Activated T-cell treated with anti-CD3 and anti-CD28 coated beads, Interleukin-2, amount 50 U/mL, for 24 hours (primary cell): ENCODE results near the gene IL32.
"Not testable (repeated sequence)": the region's sequence is repeated elsewhere in the genome, so short reads cannot be mapped to it uniquely, and the experiment has no call there.

Source experiments
- DNase-seq: peaks from one replicate; pipeline ENCODE4 v3.0.0-alpha.2; 2020
- H3K27ac Mint-ChIP-seq: 2 replicates; pipeline ENCODE4 v1.8.0; 2020; ENCODE audit warnings: mild to moderate bottlenecking, mixed read lengths
- H3K27me3 Mint-ChIP-seq: 2 replicates; pipeline ENCODE4 v1.8.0; 2020; ENCODE audit warnings: mixed read lengths
- H3K36me3 Mint-ChIP-seq: 2 replicates; pipeline ENCODE4 v1.8.0; 2020; ENCODE audit warnings: low read depth, mixed read lengths
- H3K4me1 Mint-ChIP-seq: 2 replicates; pipeline ENCODE4 v1.8.0; 2020; ENCODE audit warnings: low read depth, mixed read lengths
- H3K4me3 Mint-ChIP-seq: 2 replicates; pipeline ENCODE4 v1.8.0; 2020; ENCODE audit warnings: mild to moderate bottlenecking, moderate library complexity, mixed read lengths
- H3K9me3 Mint-ChIP-seq: 2 replicates; pipeline ENCODE4 v1.8.0; 2020; ENCODE audit warnings: mixed read lengths

Gene IL32

GRCh38 chr16:3036726-3037315 lies 28.6 kb upstream of the IL32 start, which contains the start of gene BICDL2:
TSS of gene BICDL2 (minus strand) at chr16:3036944. CDS start at chr16:3035496, 1,448 bp downstream.
- no peak within 1 kb of the TSS for H3K27ac Mint-ChIP-seq

GRCh38 chr16:3038256-3038655 lies 27.2 kb upstream of the IL32 start:
- no peak overlapping the region for H3K4me3 Mint-ChIP-seq
- H3K27me3 Mint-ChIP-seq, result peaks cover 89% of the 10 kb centered on the region
- DNase-seq, result no peak
- peaks cover 11% of the 10 kb centered on the region for H3K4me1 Mint-ChIP-seq
- H3K36me3 Mint-ChIP-seq, result no peaks in the 10 kb centered on the region
- H3K9me3 Mint-ChIP-seq, result no peaks in the 10 kb centered on the region
- no peak overlapping the region for H3K27ac Mint-ChIP-seq

More at GRCh38 chr16:3036726-3037315, 28.6 kb upstream of the IL32 start, which contains the start of gene BICDL2:
- H3K4me3 Mint-ChIP-seq, result no peak within 1 kb of the TSS
- no peaks in the 10 kb centered on the region for H3K9me3 Mint-ChIP-seq
- peaks cover 90% of the 10 kb centered on the region for H3K27me3 Mint-ChIP-seq
- H3K4me1 Mint-ChIP-seq, result peaks cover 11% of the 10 kb centered on the region
- no peak for DNase-seq
- no peaks in the 10 kb centered on the region for H3K36me3 Mint-ChIP-seq

- Mint-ChIP-seq H3K27ac (no peak overlapping the region), H3K4me3 (no peak overlapping the region), H3K36me3 (no peaks in the 10 kb centered on the region), H3K9me3 (no peaks in the 10 kb centered on the region), H3K4me1 (peaks cover 11% of the 10 kb centered on the region), H3K27me3 (peaks cover 89% of the 10 kb centered on the region)
- no peak for DNase-seq
These were observed 26.5 kb upstream of the IL32 start for GRCh38 chr16:3038896-3039295.

GRCh38 chr16:3042376-3042775 lies 23.1 kb upstream of the IL32 start:
- H3K4me3 Mint-ChIP-seq, result no peak overlapping the region
- peaks cover 13% of the 10 kb centered on the region for H3K4me1 Mint-ChIP-seq
- H3K27ac Mint-ChIP-seq, result no peak overlapping the region
- H3K27me3 Mint-ChIP-seq, result peaks cover 86% of the 10 kb centered on the region
- H3K9me3 Mint-ChIP-seq, result no peaks in the 10 kb centered on the region
- H3K36me3 Mint-ChIP-seq, result no peaks in the 10 kb centered on the region
- no peak for DNase-seq

- Mint-ChIP-seq H3K9me3 (no peaks in the 10 kb centered on the region), H3K27ac (no peak overlapping the region), H3K36me3 (no peaks in the 10 kb centered on the region), H3K27me3 (peaks cover 75% of the 10 kb centered on the region), H3K4me3 (peak overlapping the region; percentile 68), H3K4me1 (peaks cover 16% of the 10 kb centered on the region)
- no peak for DNase-seq
These were observed 20.7 kb upstream of the IL32 start for GRCh38 chr16:3044708-3045107.

GRCh38 chr16:3045758-3046640 lies 19.4 kb upstream of the IL32 start, which contains the start of gene MMP25:
TSS of gene MMP25 (plus strand) at chr16:3046561. CDS start at chr16:3046918, 357 bp downstream.
- Mint-ChIP-seq H3K4me1 (peaks cover 16% of the 10 kb centered on the region), H3K27me3 (peaks cover 63% of the 10 kb centered on the region), H3K4me3 (peak within 1 kb of the TSS; percentile 68), H3K27ac (peak within 1 kb of the TSS; percentile 22), H3K36me3 (no peaks in the 10 kb centered on the region), H3K9me3 (no peaks in the 10 kb centered on the region)
- peak; percentile 55 for DNase-seq

- Mint-ChIP-seq H3K9me3 (no peaks in the 10 kb centered on the region), H3K27ac (no peak overlapping the region), H3K36me3 (no peaks in the 10 kb centered on the region), H3K4me1 (peaks cover 20% of the 10 kb centered on the region), H3K4me3 (peak overlapping the region; percentile 36), H3K27me3 (peaks cover 56% of the 10 kb centered on the region)
- no peak for DNase-seq
These were observed 18.6 kb upstream of the IL32 start for GRCh38 chr16:3046641-3047386.

- DNase-seq, result no peak
- Mint-ChIP-seq H3K4me1 (peaks cover 23% of the 10 kb centered on the region), H3K27ac (no peak overlapping the region), H3K36me3 (no peaks in the 10 kb centered on the region), H3K9me3 (no peaks in the 10 kb centered on the region), H3K27me3 (peaks cover 53% of the 10 kb centered on the region), H3K4me3 (no peak overlapping the region)
These were observed 18.1 kb upstream of the IL32 start for GRCh38 chr16:3047387-3047720.

GRCh38 chr16:3049921-3050481 lies 15.4 kb upstream of the IL32 start:
- Mint-ChIP-seq H3K27ac (no peak overlapping the region), H3K9me3 (no peaks in the 10 kb centered on the region), H3K36me3 (peaks cover 12% of the 10 kb centered on the region), H3K27me3 (peaks cover 26% of the 10 kb centered on the region), H3K4me3 (no peak overlapping the region), H3K4me1 (peaks cover 32% of the 10 kb centered on the region)
- DNase-seq, result no peak

- no peak overlapping the region for H3K27ac Mint-ChIP-seq
- no peak for DNase-seq
- peaks cover 33% of the 10 kb centered on the region for H3K4me1 Mint-ChIP-seq
- no peak overlapping the region for H3K4me3 Mint-ChIP-seq
- no peaks in the 10 kb centered on the region for H3K9me3 Mint-ChIP-seq
- peaks cover 21% of the 10 kb centered on the region for H3K27me3 Mint-ChIP-seq
- peaks cover 17% of the 10 kb centered on the region for H3K36me3 Mint-ChIP-seq
These were observed 15.0 kb upstream of the IL32 start for GRCh38 chr16:3050487-3050886.

GRCh38 chr16:3051009-3051408 lies 14.4 kb upstream of the IL32 start:
- no peak overlapping the region for H3K4me3 Mint-ChIP-seq
- H3K27me3 Mint-ChIP-seq, result peaks cover 18% of the 10 kb centered on the region
- peaks cover 19% of the 10 kb centered on the region for H3K36me3 Mint-ChIP-seq
- no peak for DNase-seq
- H3K27ac Mint-ChIP-seq, result no peak overlapping the region
- no peaks in the 10 kb centered on the region for H3K9me3 Mint-ChIP-seq
- H3K4me1 Mint-ChIP-seq, result peaks cover 37% of the 10 kb centered on the region

GRCh38 chr16:3051494-3051893 lies 13.9 kb upstream of the IL32 start:
- DNase-seq, result no peak
- Mint-ChIP-seq H3K4me3 (no peak overlapping the region), H3K9me3 (no peaks in the 10 kb centered on the region), H3K4me1 (peaks cover 37% of the 10 kb centered on the region), H3K36me3 (peaks cover 19% of the 10 kb centered on the region), H3K27ac (peak overlapping the region; percentile 6), H3K27me3 (peaks cover 18% of the 10 kb centered on the region)

- not testable (repeated sequence) for H3K4me3 Mint-ChIP-seq, H3K27me3 Mint-ChIP-seq, H3K9me3 Mint-ChIP-seq
- peaks cover 28% of the 10 kb centered on the region for H3K36me3 Mint-ChIP-seq
- H3K4me1 Mint-ChIP-seq, result peaks cover 45% of the 10 kb centered on the region
- peak; percentile 60 for DNase-seq
- peak overlapping the region; percentile 55 for H3K27ac Mint-ChIP-seq
These were observed 12.7 kb upstream of the IL32 start for GRCh38 chr16:3052571-3053329.

GRCh38 chr16:3053330-3053710 lies 12.1 kb upstream of the IL32 start:
- H3K27me3 Mint-ChIP-seq, H3K9me3 Mint-ChIP-seq, DNase-seq, H3K27ac Mint-ChIP-seq, H3K4me3 Mint-ChIP-seq: not testable (repeated sequence)
- Mint-ChIP-seq H3K36me3 (peaks cover 28% of the 10 kb centered on the region), H3K4me1 (peaks cover 43% of the 10 kb centered on the region)
